Measurements from ENCODE around the gene IL1A. TPM values are rescaled to one million over a fixed set of nuclear protein-coding genes. Genes with fewer than 3 reads are reported as not detected.
A peak's percentile ranks its signal among the peaks of the same experiment; 100 is the strongest.

Gene IL1A
- total RNA-seq, 2 experiments from 2014 or later = not detected

GRCh38 chr2:112750560-112750843 lies 33.8 kb downstream of the IL1A start:
- peaks cover 8% of the 10 kb centered on the region for H3K4me1 ChIP-seq (ENCODE audit: insufficient read depth, low read length)
- CTCF ChIA-PET = interaction anchor here (0.6 to 3.5 kb wide), 11 partner anchors 10 to 640 kb away, joined by 3 to 25 read pairs (median 5); partner anchors contain the start of gene CKAP2L
- H3K9me3 Mint-ChIP-seq = no peaks in the 10 kb centered on the region
- no peak overlapping the region for H3K4me3 ChIP-seq (ENCODE audit: low read length)
- DNase-seq (no peak), ATAC-seq (ENCODE audit: poor library complexity) (no peak)
- no peak overlapping the region for H3K27ac Mint-ChIP-seq
- H3K36me3 Mint-ChIP-seq (ENCODE audit: low read depth) = no peaks in the 10 kb centered on the region
- intact Hi-C loops (cut with DNase I, micrococcal nuclease) = loop anchor here in 1 of 2 experiments (1.0 kb wide), 1 partner anchor 135 kb away; no protein-coding TSS in a partner anchor
- H3K27me3 Mint-ChIP-seq = no peaks in the 10 kb centered on the region
- H3K9me3 ChIP-seq (ENCODE audit: control insufficient read depth in 1 of 2, insufficient read depth in 1 of 2, low read length in 2 of 2) = no peaks in the 10 kb centered on the region
- no peak overlapping the region for H3K27ac ChIP-seq (ENCODE audit: low read depth in 1 of 2, low read length in 2 of 2)
- no peak for TF ChIP-seq CTCF (IDR thresholded peaks at IDR 0.05)
- no peaks in the 10 kb centered on the region for H3K36me3 ChIP-seq (ENCODE audit: insufficient read depth, low read length)
- POLR2A ChIA-PET = no interaction called here
- H3K4me3 Mint-ChIP-seq = peak overlapping the region; percentile 12
- H3K4me1 Mint-ChIP-seq (ENCODE audit: low read depth) = peaks cover 12% of the 10 kb centered on the region
- H3K27me3 ChIP-seq (ENCODE audit: control insufficient read depth in 1 of 2, insufficient read depth in 2 of 2, low read length in 2 of 2) = no peaks in the 10 kb centered on the region

GRCh38 chr2:112749755-112750559 lies 34.3 kb downstream of the IL1A start:
- no peaks in the 10 kb centered on the region for H3K9me3 Mint-ChIP-seq
- no peaks in the 10 kb centered on the region for H3K27me3 Mint-ChIP-seq
- TF ChIP-seq CTCF (IDR thresholded peaks at IDR 0.05) = peak; percentile 91
- DNase-seq (peak; percentile 68 to 87 (median 78)), ATAC-seq (ENCODE audit: poor library complexity) (peak; percentile 94)
- Histone ChIP-seq H3K4me1 (ENCODE audit: insufficient read depth, low read length) (peaks cover 8% of the 10 kb centered on the region), H3K4me3 (ENCODE audit: low read length) (peak overlapping the region; percentile 17), H3K27ac (ENCODE audit: low read depth in 1 of 2, low read length in 2 of 2) (no peak overlapping the region), H3K9me3 (ENCODE audit: control insufficient read depth in 1 of 2, insufficient read depth in 1 of 2, low read length in 2 of 2) (no peaks in the 10 kb centered on the region), H3K36me3 (ENCODE audit: insufficient read depth, low read length) (no peaks in the 10 kb centered on the region), H3K27me3 (ENCODE audit: control insufficient read depth in 1 of 2, insufficient read depth in 2 of 2, low read length in 2 of 2) (no peaks in the 10 kb centered on the region)
- POLR2A ChIA-PET = interaction anchor here (1.0 kb wide), 2 partner anchors 9 to 135 kb away, joined by 5 read pairs; no protein-coding TSS in a partner anchor
- intact Hi-C loops (cut with DNase I, micrococcal nuclease) = loop anchor here (1.0 to 2.0 kb wide), 2 partner anchors 135 to 209 kb away; no protein-coding TSS in a partner anchor
- CTCF ChIA-PET = interaction anchor here (0.7 to 3.5 kb wide), 16 partner anchors 10 to 640 kb away, joined by 3 to 25 read pairs (median 4); partner anchors contain the start of gene CKAP2L
- H3K36me3 Mint-ChIP-seq (ENCODE audit: low read depth) = no peaks in the 10 kb centered on the region
- H3K4me3 Mint-ChIP-seq = peak overlapping the region; percentile 12
- peak overlapping the region; percentile 41 for H3K27ac Mint-ChIP-seq
- peaks cover 12% of the 10 kb centered on the region for H3K4me1 Mint-ChIP-seq (ENCODE audit: low read depth)

GRCh38 chr2:112740527-112740926 lies 43.8 kb downstream of the IL1A start:
- intact Hi-C loops (cut with DNase I, micrococcal nuclease) = no loop called here
- ATAC-seq (ENCODE audit: poor library complexity) (no peak), DNase-seq (no peak)
- Histone ChIP-seq H3K36me3 (ENCODE audit: insufficient read depth, low read length) (no peaks in the 10 kb centered on the region), H3K4me1 (ENCODE audit: insufficient read depth, low read length) (no peaks in the 10 kb centered on the region), H3K4me3 (ENCODE audit: low read length) (no peak overlapping the region), H3K27me3 (ENCODE audit: control insufficient read depth in 1 of 2, insufficient read depth in 2 of 2, low read length in 2 of 2) (no peaks in the 10 kb centered on the region), H3K9me3 (ENCODE audit: control insufficient read depth in 1 of 2, insufficient read depth in 1 of 2, low read length in 2 of 2) (no peaks in the 10 kb centered on the region), H3K27ac (ENCODE audit: low read depth in 1 of 2, low read length in 2 of 2) (no peak overlapping the region)
- Mint-ChIP-seq H3K27ac (no peak overlapping the region), H3K4me1 (ENCODE audit: low read depth) (no peaks in the 10 kb centered on the region), H3K36me3 (ENCODE audit: low read depth) (no peaks in the 10 kb centered on the region), H3K4me3 (no peak overlapping the region), H3K27me3 (no peaks in the 10 kb centered on the region), H3K9me3 (no peaks in the 10 kb centered on the region)
- no peak for TF ChIP-seq CTCF (IDR thresholded peaks at IDR 0.05)
- ChIA-PET POLR2A (interaction anchor here (1.0 to 1.6 kb wide), 2 partner anchors 9 to 14 kb away, joined by 3 to 5 read pairs; no protein-coding TSS in a partner anchor), CTCF (interaction anchor here (1.2 to 1.8 kb wide), 2 partner anchors 9 kb away, joined by 3 to 6 read pairs; no protein-coding TSS in a partner anchor)
